ENCODE data around the gene GDF2. TPM values are rescaled to one million over a fixed set of nuclear protein-coding genes. Genes with fewer than 3 reads are reported as not detected.
A peak's percentile ranks its signal among the peaks of the same experiment; 100 is the strongest.

Gene GDF2
- total and polyA plus RNA-seq, 3 donors from 2014 or later: 0.19 to 0.39 TPM; not detected in 1

GRCh38 chr10:47288916-47289495 is 33.2 kb upstream of the GDF2 start:
- WGBS, 2 donors: 73 to 82% methylated on average over 8 to 9 of the region's 9 CpGs
- peak; percentile 10 for DNase-seq
- Histone ChIP-seq H3K4me3 (no peak overlapping the region), H3K9me3 (no peaks in the 10 kb centered on the region), H3K4me1 (no peaks in the 10 kb centered on the region), H3K27me3 (no peaks in the 10 kb centered on the region), H3K27ac (no peak overlapping the region), H3K36me3 (ENCODE audit: low read depth, missing control alignments) (no peaks in the 10 kb centered on the region)
- intact Hi-C loops (cut with DNase I; ENCODE audit: low total_unique reads): no loop called here
- TF ChIP-seq, protein P1, sequence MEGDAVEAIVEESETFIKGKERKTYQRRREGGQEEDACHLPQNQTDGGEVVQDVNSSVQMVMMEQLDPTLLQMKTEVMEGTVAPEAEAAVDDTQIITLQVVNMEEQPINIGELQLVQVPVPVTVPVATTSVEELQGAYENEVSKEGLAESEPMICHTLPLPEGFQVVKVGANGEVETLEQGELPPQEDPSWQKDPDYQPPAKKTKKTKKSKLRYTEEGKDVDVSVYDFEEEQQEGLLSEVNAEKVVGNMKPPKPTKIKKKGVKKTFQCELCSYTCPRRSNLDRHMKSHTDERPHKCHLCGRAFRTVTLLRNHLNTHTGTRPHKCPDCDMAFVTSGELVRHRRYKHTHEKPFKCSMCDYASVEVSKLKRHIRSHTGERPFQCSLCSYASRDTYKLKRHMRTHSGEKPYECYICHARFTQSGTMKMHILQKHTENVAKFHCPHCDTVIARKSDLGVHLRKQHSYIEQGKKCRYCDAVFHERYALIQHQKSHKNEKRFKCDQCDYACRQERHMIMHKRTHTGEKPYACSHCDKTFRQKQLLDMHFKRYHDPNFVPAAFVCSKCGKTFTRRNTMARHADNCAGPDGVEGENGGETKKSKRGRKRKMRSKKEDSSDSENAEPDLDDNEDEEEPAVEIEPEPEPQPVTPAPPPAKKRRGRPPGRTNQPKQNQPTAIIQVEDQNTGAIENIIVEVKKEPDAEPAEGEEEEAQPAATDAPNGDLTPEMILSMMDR (IDR thresholded peaks at IDR 0.05): no peak
- no peak for TF ChIP-seq POLR2A (IDR thresholded peaks at IDR 0.05)

- no peak for TF ChIP-seq POLR2A (IDR thresholded peaks at IDR 0.05)
- TF ChIP-seq, protein P1 (IDR thresholded peaks at IDR 0.05): no peak
- Histone ChIP-seq H3K4me3 (no peak overlapping the region), H3K9me3 (no peaks in the 10 kb centered on the region), H3K36me3 (ENCODE audit: low read depth, missing control alignments) (no peaks in the 10 kb centered on the region), H3K27me3 (no peaks in the 10 kb centered on the region), H3K27ac (no peak overlapping the region), H3K4me1 (no peaks in the 10 kb centered on the region)
- intact Hi-C loops (cut with DNase I; ENCODE audit: low total_unique reads): no loop called here
- peak; percentile 3 for DNase-seq
- WGBS, 2 donors: 93 to 95% methylated on average over 3 to 6 of the region's 6 CpGs
These were observed 32.3 kb upstream of the GDF2 start for GRCh38 chr10:47289921-47290320.

DNA sequence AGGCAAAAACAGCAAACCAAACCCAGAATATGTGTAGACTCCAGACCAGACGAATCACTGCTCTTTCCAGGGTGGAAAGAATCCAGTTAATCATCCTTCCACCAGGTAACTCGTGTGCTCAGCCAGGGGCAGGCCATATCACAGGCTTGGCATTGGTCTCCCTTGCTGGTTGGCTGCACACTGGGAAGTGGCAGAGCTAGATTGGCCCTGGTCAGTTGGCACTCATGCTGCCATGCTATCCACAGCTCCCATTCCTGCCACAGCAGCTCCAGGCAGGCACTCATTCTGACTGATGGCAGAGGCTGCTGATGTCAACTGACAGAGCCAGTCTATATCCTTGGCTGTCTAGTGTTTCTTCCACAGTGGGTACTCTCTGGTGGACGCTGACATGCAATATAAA is 31.9 kb upstream of the GDF2 start:
- peak; percentile 8 for DNase-seq
- Histone ChIP-seq H3K9me3 (no peaks in the 10 kb centered on the region), H3K36me3 (ENCODE audit: low read depth, missing control alignments) (no peaks in the 10 kb centered on the region), H3K27me3 (no peaks in the 10 kb centered on the region), H3K4me1 (no peaks in the 10 kb centered on the region), H3K27ac (no peak overlapping the region), H3K4me3 (no peak overlapping the region)
- intact Hi-C loops (cut with DNase I; ENCODE audit: low total_unique reads): no loop called here
- WGBS, 2 donors: 78 to 94% methylated on average over 3 of the region's 3 CpGs
- TF ChIP-seq POLR2A (IDR thresholded peaks at IDR 0.05): no peak
- TF ChIP-seq, protein P1 (IDR thresholded peaks at IDR 0.05): no peak

GRCh38 chr10:47291682-47292081 is 30.6 kb upstream of the GDF2 start:
- Histone ChIP-seq H3K4me3 (no peak overlapping the region), H3K27ac (no peak overlapping the region), H3K27me3 (no peaks in the 10 kb centered on the region), H3K4me1 (peaks cover 3% of the 10 kb centered on the region), H3K36me3 (ENCODE audit: low read depth, missing control alignments) (no peaks in the 10 kb centered on the region), H3K9me3 (no peaks in the 10 kb centered on the region)
- intact Hi-C loops (cut with DNase I; ENCODE audit: low total_unique reads): no loop called here
- no peak for TF ChIP-seq POLR2A (IDR thresholded peaks at IDR 0.05)
- TF ChIP-seq, protein P1 (IDR thresholded peaks at IDR 0.05): no peak
- peak; percentile 1 for DNase-seq
- 60 to 72% methylated on average over 3 of the region's 3 CpGs for WGBS, 2 donors

GRCh38 chr10:47294057-47294456 is 28.2 kb upstream of the GDF2 start:
- H3K36me3 ChIP-seq (ENCODE audit: low read depth, missing control alignments): no peaks in the 10 kb centered on the region
- H3K27me3 ChIP-seq: no peaks in the 10 kb centered on the region
- H3K9me3 ChIP-seq: no peaks in the 10 kb centered on the region
- TF ChIP-seq, protein P1 (IDR thresholded peaks at IDR 0.05): no peak
- TF ChIP-seq POLR2A (IDR thresholded peaks at IDR 0.05): no peak
- WGBS, 2 donors: 95 to 97% methylated on average over 9 of the region's 9 CpGs
- H3K4me1 ChIP-seq: peaks cover 13% of the 10 kb centered on the region
- no peak overlapping the region for H3K27ac ChIP-seq
- no peak overlapping the region for H3K4me3 ChIP-seq
- DNase-seq: peak; percentile 4
- intact Hi-C loops (cut with DNase I; ENCODE audit: low total_unique reads): no loop called here

All from testis (tissue), 3 donors.